ENCODE results near the gene CSRP1. TPM values are rescaled to one million over a fixed set of nuclear protein-coding genes. Genes with fewer than 3 reads are reported as not detected.
"Not testable (repeated sequence)": the region's sequence is repeated elsewhere in the genome, so short reads cannot be mapped to it uniquely, and the experiment has no call there.

The CSRP1 gene
- total RNA-seq, 2 experiments from 2014 or later: 82.4 to 83.4 TPM

DNA sequence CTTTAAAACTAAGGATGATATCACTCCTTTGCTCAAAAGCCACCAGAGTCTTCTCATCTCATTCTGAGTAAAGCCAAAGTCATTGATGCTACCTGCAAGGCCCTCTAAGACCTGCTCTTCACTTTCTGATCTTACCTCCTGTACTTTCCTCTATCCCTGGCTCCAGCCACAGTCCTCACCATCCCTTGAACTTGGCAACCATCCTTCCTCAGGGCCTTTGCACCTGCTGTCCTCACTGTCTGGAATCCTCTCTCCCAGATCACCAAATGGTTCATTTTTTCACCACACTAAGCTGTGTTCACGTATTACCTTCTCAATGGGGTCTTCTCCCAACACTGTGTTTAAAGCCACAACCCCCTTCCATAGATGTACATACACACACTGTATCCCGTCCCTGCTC is 33.6 kb downstream of the CSRP1 start:
- H3K4me3 Mint-ChIP-seq: no peak overlapping the region
- peaks cover 21% of the 10 kb centered on the region for H3K4me1 Mint-ChIP-seq
- H3K27ac Mint-ChIP-seq: no peak overlapping the region
- H3K36me3 Mint-ChIP-seq (ENCODE audit: low read depth): no peaks in the 10 kb centered on the region
- DNase-seq: no peak
- POLR2A ChIA-PET: no interaction called here
- no peaks in the 10 kb centered on the region for H3K9me3 Mint-ChIP-seq
- CTCF ChIA-PET: interaction anchor here (1.1 to 2.1 kb wide), 2 partner anchors 9 to 40 kb away, joined by 5 to 6 read pairs; no protein-coding TSS in a partner anchor
- peaks cover 57% of the 10 kb centered on the region for H3K27me3 Mint-ChIP-seq

- DNase-seq; H3K4me3 Mint-ChIP-seq; H3K9me3 Mint-ChIP-seq; POLR2A ChIA-PET; H3K36me3 Mint-ChIP-seq (ENCODE audit: low read depth); H3K27ac Mint-ChIP-seq: not testable (repeated sequence)
- Mint-ChIP-seq H3K4me1 (peaks cover 27% of the 10 kb centered on the region), H3K27me3 (peaks cover 54% of the 10 kb centered on the region)
- CTCF ChIA-PET: interaction anchor here (0.6 to 2.1 kb wide), 4 partner anchors 10 to 219 kb away, joined by 3 to 6 read pairs (median 4); no protein-coding TSS in a partner anchor
Observed at GRCh38 chr1:201472321-201472720, 34.6 kb downstream of the CSRP1 start.

GRCh38 chr1:201471772-201472171 is 35.2 kb downstream of the CSRP1 start:
- Mint-ChIP-seq H3K36me3 (ENCODE audit: low read depth) (peaks cover 4% of the 10 kb centered on the region), H3K27me3 (peaks cover 53% of the 10 kb centered on the region), H3K4me1 (peaks cover 27% of the 10 kb centered on the region), H3K27ac (no peak overlapping the region), H3K9me3 (no peaks in the 10 kb centered on the region), H3K4me3 (no peak overlapping the region)
- ChIA-PET POLR2A (no interaction called here), CTCF (interaction anchor here (0.9 to 3.7 kb wide), 3 partner anchors 10 to 41 kb away, joined by 3 to 22 read pairs (median 5); no protein-coding TSS in a partner anchor)
- no peak for DNase-seq

GRCh38 chr1:201470581-201470980 is 36.3 kb downstream of the CSRP1 start:
- H3K27me3 Mint-ChIP-seq: peaks cover 47% of the 10 kb centered on the region
- peaks cover 18% of the 10 kb centered on the region for H3K4me1 Mint-ChIP-seq
- H3K4me3 Mint-ChIP-seq: no peak overlapping the region
- H3K36me3 Mint-ChIP-seq (ENCODE audit: low read depth): peaks cover 5% of the 10 kb centered on the region
- POLR2A ChIA-PET: no interaction called here
- no peak for DNase-seq
- H3K27ac Mint-ChIP-seq: no peak overlapping the region
- CTCF ChIA-PET: interaction anchor here (3.7 kb wide), 1 partner anchor 11 kb away, joined by 22 read pairs; no protein-coding TSS in a partner anchor
- H3K9me3 Mint-ChIP-seq: no peaks in the 10 kb centered on the region

DNA sequence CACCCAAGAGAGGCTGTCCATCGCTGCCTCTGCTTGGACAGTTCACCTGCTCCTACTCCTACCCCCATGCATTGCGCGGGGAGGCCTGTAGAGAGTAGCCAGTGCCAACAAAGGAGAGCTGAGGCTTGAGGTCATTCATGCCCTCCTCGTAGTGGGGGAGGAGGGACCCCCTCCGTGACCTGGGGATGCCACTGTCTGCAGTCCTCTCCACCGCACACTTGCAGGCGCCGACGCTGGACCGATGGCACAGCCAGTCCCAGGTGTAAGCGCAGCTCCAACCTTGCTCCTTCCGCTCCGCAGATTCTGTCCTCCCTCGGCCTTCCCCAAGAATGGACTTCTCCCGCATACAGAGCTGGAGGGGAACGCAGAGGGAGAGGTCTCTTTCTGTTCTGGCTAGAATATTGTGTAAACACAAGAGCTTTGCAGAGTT is 37.3 kb downstream of the CSRP1 start:
- Mint-ChIP-seq H3K27me3 (peaks cover 42% of the 10 kb centered on the region), H3K36me3 (ENCODE audit: low read depth) (peaks cover 5% of the 10 kb centered on the region), H3K27ac (peak overlapping the region; percentile 65), H3K4me1 (peaks cover 18% of the 10 kb centered on the region), H3K4me3 (peak overlapping the region; percentile 79), H3K9me3 (no peaks in the 10 kb centered on the region)
- ChIA-PET CTCF (interaction anchor here (0.6 to 3.7 kb wide), 5 partner anchors 12 to 103 kb away, joined by 3 to 22 read pairs (median 8); no protein-coding TSS in a partner anchor), POLR2A (no interaction called here)
- no peak for DNase-seq

DNA sequence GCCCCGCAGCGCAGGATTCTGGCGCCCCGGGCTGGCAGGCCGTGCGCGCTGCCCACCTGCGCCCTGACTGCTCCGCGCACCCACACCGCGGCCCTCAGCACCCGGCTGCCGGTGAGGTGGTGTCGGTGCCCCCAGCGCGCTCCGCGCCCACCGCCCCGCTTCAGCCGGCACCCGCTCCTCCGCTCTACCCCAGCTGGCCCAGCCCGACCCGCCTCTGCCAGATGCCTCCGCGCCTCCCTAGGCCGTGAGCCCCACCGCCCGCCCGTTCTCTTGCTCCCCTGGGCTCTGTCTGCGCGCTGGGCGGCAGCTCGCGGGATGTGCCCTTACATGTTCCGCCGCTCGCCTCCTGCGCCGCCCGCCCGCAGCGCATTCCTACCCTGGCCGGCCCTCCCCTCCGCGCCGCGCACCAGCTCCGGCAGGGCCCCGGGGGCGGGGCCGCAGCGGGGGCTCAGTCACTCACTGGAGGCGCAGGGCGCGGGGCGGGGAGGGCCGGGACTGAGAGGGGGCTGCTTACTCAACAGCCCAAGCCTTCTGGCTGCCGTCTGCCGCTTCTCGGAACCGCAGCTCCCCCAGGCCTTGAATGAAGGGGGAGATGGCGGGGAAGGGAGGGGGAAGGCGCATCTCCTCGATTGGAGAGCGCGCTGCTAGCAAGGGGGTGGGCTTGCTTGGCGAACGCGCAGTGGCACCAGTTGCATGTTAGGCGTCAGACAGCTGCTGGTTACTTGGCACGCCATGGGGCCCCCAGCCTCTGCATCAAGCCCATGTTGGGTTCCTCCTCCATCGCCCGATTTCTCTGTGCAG is 37.9 kb downstream of the CSRP1 start, which contains the start of gene PHLDA3:
TSS of gene PHLDA3 (minus strand) at position 345 of the 801 bp plus-strand sequence. CDS start 402 bp downstream, outside the sequence.
- DNase-seq: peak; percentile 67
- Mint-ChIP-seq H3K4me1 (peaks cover 18% of the 10 kb centered on the region), H3K27ac (peak within 1 kb of the TSS; percentile 89), H3K4me3 (peak within 1 kb of the TSS; percentile 79), H3K27me3 (peaks cover 39% of the 10 kb centered on the region), H3K9me3 (no peaks in the 10 kb centered on the region), H3K36me3 (ENCODE audit: low read depth) (peaks cover 5% of the 10 kb centered on the region)
- CTCF ChIA-PET: interaction anchor here (0.6 to 3.7 kb wide), 6 partner anchors 12 to 1618 kb away, joined by 3 to 22 read pairs (median 6); no protein-coding TSS in a partner anchor
- POLR2A ChIA-PET: interaction anchor here (0.7 kb wide), 1 partner anchor 34 kb away, joined by 3 read pairs; no protein-coding TSS in a partner anchor

DNA sequence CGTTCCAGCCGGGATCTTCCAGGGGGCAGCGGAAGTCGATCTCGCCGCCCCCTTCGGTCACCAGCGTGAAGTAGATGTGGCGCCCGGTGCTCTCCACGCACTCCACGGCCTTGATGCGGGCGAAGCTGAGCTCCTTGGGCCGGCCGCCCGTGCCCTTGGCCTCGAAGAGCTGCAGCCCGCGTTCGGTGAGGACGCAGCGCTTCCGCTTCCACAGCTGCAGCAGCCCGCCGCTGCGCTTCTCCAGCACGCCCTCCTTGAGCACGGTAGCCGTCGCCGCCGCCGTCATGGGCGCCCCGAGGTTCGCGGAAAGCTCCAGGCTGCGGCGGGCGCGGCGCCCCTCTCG is 38.5 kb downstream of the CSRP1 start:
- CTCF ChIA-PET: interaction anchor here (1.3 to 3.7 kb wide), 3 partner anchors 13 to 44 kb away, joined by 8 to 22 read pairs (median 11); no protein-coding TSS in a partner anchor
- peaks cover 35% of the 10 kb centered on the region for H3K27me3 Mint-ChIP-seq
- POLR2A ChIA-PET: interaction anchor here (0.7 kb wide), 1 partner anchor 33 kb away, joined by 3 read pairs; no protein-coding TSS in a partner anchor
- peak; percentile 44 for DNase-seq
- H3K4me1 Mint-ChIP-seq: peaks cover 18% of the 10 kb centered on the region
- no peaks in the 10 kb centered on the region for H3K9me3 Mint-ChIP-seq
- H3K4me3 Mint-ChIP-seq: peak overlapping the region; percentile 78
- H3K36me3 Mint-ChIP-seq (ENCODE audit: low read depth): peaks cover 5% of the 10 kb centered on the region
- peak overlapping the region; percentile 41 for H3K27ac Mint-ChIP-seq

GRCh38 chr1:201466492-201466891 is 40.4 kb downstream of the CSRP1 start:
- Mint-ChIP-seq H3K4me1 (peaks cover 18% of the 10 kb centered on the region), H3K27ac (no peak overlapping the region), H3K36me3 (ENCODE audit: low read depth) (peaks cover 5% of the 10 kb centered on the region), H3K27me3 (peaks cover 22% of the 10 kb centered on the region), H3K4me3 (no peak overlapping the region), H3K9me3 (no peaks in the 10 kb centered on the region)
- ChIA-PET CTCF (interaction anchor here (1.0 to 2.9 kb wide), 3 partner anchors 15 to 46 kb away, joined by 4 to 13 read pairs (median 4); no protein-coding TSS in a partner anchor), POLR2A (no interaction called here)
- no peak for DNase-seq

GRCh38 chr1:201465698-201466290 is 41.1 kb downstream of the CSRP1 start:
- Mint-ChIP-seq H3K36me3 (ENCODE audit: low read depth) (peaks cover 5% of the 10 kb centered on the region), H3K27me3 (peaks cover 16% of the 10 kb centered on the region), H3K27ac (no peak overlapping the region), H3K9me3 (no peaks in the 10 kb centered on the region), H3K4me3 (no peak overlapping the region), H3K4me1 (peaks cover 18% of the 10 kb centered on the region)
- DNase-seq: no peak
- ChIA-PET CTCF (interaction anchor here (0.5 to 2.9 kb wide), 4 partner anchors 16 to 929 kb away, joined by 3 to 13 read pairs (median 6); no protein-coding TSS in a partner anchor), POLR2A (no interaction called here)

DNA sequence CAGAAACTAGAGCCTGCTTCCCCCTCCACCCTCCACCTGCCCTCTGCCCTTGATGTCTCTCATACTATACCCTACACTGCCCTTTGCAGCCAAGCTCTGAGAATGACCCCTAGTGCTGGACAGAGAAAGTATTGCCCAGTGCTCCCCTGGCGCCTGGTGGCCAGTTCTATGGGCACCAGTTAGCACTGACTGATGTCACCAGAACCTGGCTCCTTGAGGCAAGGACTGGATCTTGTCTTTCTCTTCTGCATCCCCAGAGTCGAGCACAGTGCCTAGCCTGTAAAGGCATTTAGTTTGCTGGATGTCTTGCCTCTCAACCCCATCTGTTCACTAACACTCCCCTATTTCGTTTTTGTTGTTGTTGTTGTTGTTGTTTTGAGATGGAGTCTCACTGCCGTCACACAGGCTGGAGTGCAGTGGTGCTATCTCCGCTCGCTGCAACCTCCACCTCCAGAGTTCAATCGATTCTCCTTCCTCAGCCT is 43.8 kb downstream of the CSRP1 start:
- ChIA-PET CTCF (no interaction called here), POLR2A (no interaction called here)
- H3K4me3 Mint-ChIP-seq: no peak overlapping the region
- H3K27ac Mint-ChIP-seq: no peak overlapping the region
- H3K9me3 Mint-ChIP-seq: no peaks in the 10 kb centered on the region
- peaks cover 6% of the 10 kb centered on the region for H3K4me1 Mint-ChIP-seq
- peaks cover 5% of the 10 kb centered on the region for H3K36me3 Mint-ChIP-seq (ENCODE audit: low read depth)
- no peak for DNase-seq
- H3K27me3 Mint-ChIP-seq: peaks cover 6% of the 10 kb centered on the region

- Mint-ChIP-seq H3K4me1 (no peaks in the 10 kb centered on the region), H3K27me3 (peaks cover 7% of the 10 kb centered on the region), H3K27ac (no peak overlapping the region), H3K9me3 (no peaks in the 10 kb centered on the region), H3K4me3 (no peak overlapping the region), H3K36me3 (ENCODE audit: low read depth) (peaks cover 2% of the 10 kb centered on the region)
- CTCF ChIA-PET: interaction anchor here (0.6 to 1.0 kb wide), 4 partner anchors 14 to 61 kb away, joined by 3 to 5 read pairs (median 4); no protein-coding TSS in a partner anchor
- DNase-seq: no peak
- POLR2A ChIA-PET: no interaction called here
Observed at GRCh38 chr1:201461645-201462441, 45.1 kb downstream of the CSRP1 start.
